SU-DHL-6 (cell line): ENCODE measurements around the gene ESR1.

ENCODE experiments used
- H2AFZ ChIP-seq: fragments of 200-600 bp; sonication (generic); 2 replicates; pipeline ENCODE4 v1.6.1; 2014; ENCODE audit warnings: low read depth, mild to moderate bottlenecking, moderate library complexity, mixed read lengths, antibody characterized with exemption, low read length; ENCODE audit not compliant: severe bottlenecking
- H3F3A ChIP-seq: fragments of 200-600 bp; shearing (Covaris generic); 2 replicates; pipeline ENCODE4 v1.6.0; 2016; ENCODE audit warnings: antibody characterized with exemption, mild to moderate bottlenecking; ENCODE audit not compliant: insufficient read depth
- H3K27ac ChIP-seq: fragments of 200-600 bp; sonication (generic); 2 replicates; pipeline ENCODE4 v1.5.1; 2016; ENCODE audit warnings: low read depth, mild to moderate bottlenecking, low read length, moderate library complexity, mixed read lengths
- H3K27me3 ChIP-seq: fragments of 200-600 bp; sonication (generic), shearing (Covaris generic); 2 replicates; pipeline ENCODE4 v1.6.0; 2014; ENCODE audit warnings: mild to moderate bottlenecking, low read length
- H3K36me3 ChIP-seq: fragments of 200-600 bp; sonication (generic); 2 replicates; pipeline ENCODE4 v1.6.1; 2014; ENCODE audit warnings: mild to moderate bottlenecking, low read length, mixed read lengths
- H3K4me2 ChIP-seq: fragments of 300-600, 200-600 bp; shearing (Covaris generic), sonication (generic); 2 replicates; pipeline ENCODE4 v1.6.0; 2014; ENCODE audit warnings: low read length, low read depth, mild to moderate bottlenecking; ENCODE audit not compliant: poor library complexity, severe bottlenecking
- H3K4me3 ChIP-seq: fragments of 200-600 bp; sonication (generic); 2 replicates; pipeline ENCODE4 v1.5.1; 2014; ENCODE audit warnings: antibody characterized with exemption, low read length, mild to moderate bottlenecking, mixed read lengths; ENCODE audit not compliant: insufficient read depth, poor library complexity, severe bottlenecking
- H3K79me2 ChIP-seq: fragments of 200-600 bp; sonication (generic); 2 replicates; pipeline ENCODE4 v1.6.1; 2014; ENCODE audit warnings: mild to moderate bottlenecking, low read length, moderate library complexity; ENCODE audit not compliant: insufficient read depth
- H3K9ac ChIP-seq: fragments of 200-600 bp; sonication (generic); 2 replicates; pipeline ENCODE4 v1.7.0; 2014; ENCODE audit warnings: mild to moderate bottlenecking, low read length
- H3K9me2 ChIP-seq: fragments of 200-600 bp; sonication (generic); replicated peaks from 2 replicates; pipeline ENCODE4 v1.6.1; 2014; ENCODE audit warnings: low read length; ENCODE audit not compliant: insufficient read depth
- H3K9me3 ChIP-seq: fragments of 200-600 bp; sonication (generic); 2 replicates; pipeline ENCODE4 v1.6.1; 2014; ENCODE audit warnings: low read length, mixed read lengths; ENCODE audit not compliant: insufficient read depth
- H4K20me1 ChIP-seq: fragments of 200-600 bp; sonication (generic); 2 replicates; pipeline ENCODE4 v1.6.1; 2014; ENCODE audit warnings: low read depth, mild to moderate bottlenecking, antibody characterized with exemption, low read length, moderate library complexity, mixed read lengths
- CTCF ChIP-seq: fragments of 200-600 bp; sonication (generic); IDR thresholded peaks from one replicate; pipeline ENCODE4 v1.5.1; 2017; ENCODE audit warnings: antibody characterized with exemption, mild to moderate bottlenecking, low read length, moderate library complexity; ENCODE audit not compliant: insufficient read depth, poor library complexity, severe bottlenecking
- EZH2phosphoT487 ChIP-seq: fragments of 200-600 bp; sonication (generic), shearing (Covaris generic); conservative IDR thresholded peaks from 2 replicates; pipeline ENCODE4 v1.6.1; 2018; ENCODE audit warnings: mild to moderate bottlenecking, antibody characterized with exemption, low read length, moderate library complexity, mixed read lengths

The ESR1 gene

GRCh38 chr6:152034631-152035030 is 227.1 kb downstream of the ESR1 start:
- no peaks in the 10 kb centered on the region for H3K36me3 ChIP-seq
- TF ChIP-seq EZH2phosphoT487 (no peak), CTCF (no peak)
- no peak overlapping the region for H3K4me2 ChIP-seq
- H3K27me3 ChIP-seq: no peaks in the 10 kb centered on the region
- H3F3A ChIP-seq: no peaks in the 10 kb centered on the region
- no peak overlapping the region for H2AFZ ChIP-seq
- H4K20me1 ChIP-seq: no peaks in the 10 kb centered on the region
- H3K27ac ChIP-seq: no peak overlapping the region
- no peak overlapping the region for H3K9ac ChIP-seq
- no peak overlapping the region for H3K4me3 ChIP-seq
- no peaks in the 10 kb centered on the region for H3K79me2 ChIP-seq
- no peaks in the 10 kb centered on the region for H3K9me2 ChIP-seq
- H3K9me3 ChIP-seq: no peaks in the 10 kb centered on the region

DNA sequence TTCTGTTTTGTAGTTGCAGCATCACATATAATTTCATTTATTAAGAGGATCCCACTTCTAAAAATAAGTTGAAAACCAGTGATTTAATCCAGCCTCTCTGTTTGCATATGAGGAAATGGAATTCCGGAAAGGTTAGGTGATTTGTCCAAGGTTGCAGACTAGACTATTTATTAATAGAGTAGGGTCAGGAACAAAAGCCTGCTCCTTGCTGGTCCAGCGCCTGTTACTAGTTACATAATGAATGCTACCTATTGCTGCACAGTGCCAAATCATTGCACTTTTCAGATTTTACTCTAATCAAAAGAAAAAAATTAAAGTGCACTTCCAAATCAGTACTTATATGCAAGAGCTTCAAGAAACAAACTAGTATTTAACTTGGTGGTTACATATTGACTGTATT is 238.6 kb downstream of the ESR1 start:
- H4K20me1 ChIP-seq: no peaks in the 10 kb centered on the region
- no peaks in the 10 kb centered on the region for H3K9me3 ChIP-seq
- no peak overlapping the region for H3K27ac ChIP-seq
- no peaks in the 10 kb centered on the region for H3K36me3 ChIP-seq
- H3K79me2 ChIP-seq: no peaks in the 10 kb centered on the region
- no peaks in the 10 kb centered on the region for H3F3A ChIP-seq
- H3K4me2 ChIP-seq: no peak overlapping the region
- H3K9me2 ChIP-seq: no peaks in the 10 kb centered on the region
- H2AFZ ChIP-seq: no peak overlapping the region
- TF ChIP-seq EZH2phosphoT487: no peak
- TF ChIP-seq CTCF: no peak
- no peak overlapping the region for H3K4me3 ChIP-seq
- H3K27me3 ChIP-seq: no peaks in the 10 kb centered on the region
- H3K9ac ChIP-seq: no peak overlapping the region

DNA sequence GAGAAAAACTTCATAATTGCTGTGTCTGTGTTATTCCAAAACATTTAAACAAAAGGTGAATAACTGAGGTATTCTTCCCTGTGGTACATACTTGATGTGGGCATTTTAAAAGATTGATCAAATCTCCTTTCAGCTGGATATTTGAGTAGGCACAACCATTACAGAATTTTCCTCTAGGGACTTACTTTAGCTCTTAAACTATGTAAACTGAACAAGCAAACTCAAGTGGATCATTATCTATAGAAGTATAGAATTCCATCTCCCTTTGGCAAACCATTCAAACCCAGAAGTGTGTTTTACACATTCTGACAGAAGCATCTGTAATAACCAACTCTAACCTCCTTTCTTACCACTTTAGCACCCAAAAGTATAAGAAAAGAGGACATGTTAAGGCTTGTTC is 241.4 kb downstream of the ESR1 start:
- Histone ChIP-seq H3K4me3 (no peak overlapping the region), H3K27ac (no peak overlapping the region), H3K4me2 (no peak overlapping the region), H3K9me2 (no peaks in the 10 kb centered on the region), H2AFZ (no peak overlapping the region), H3K9ac (no peak overlapping the region), H3K9me3 (no peaks in the 10 kb centered on the region), H4K20me1 (no peaks in the 10 kb centered on the region), H3K79me2 (no peaks in the 10 kb centered on the region), H3K36me3 (no peaks in the 10 kb centered on the region), H3K27me3 (no peaks in the 10 kb centered on the region), H3F3A (no peaks in the 10 kb centered on the region)
- no peak for TF ChIP-seq EZH2phosphoT487
- no peak for TF ChIP-seq CTCF

DNA sequence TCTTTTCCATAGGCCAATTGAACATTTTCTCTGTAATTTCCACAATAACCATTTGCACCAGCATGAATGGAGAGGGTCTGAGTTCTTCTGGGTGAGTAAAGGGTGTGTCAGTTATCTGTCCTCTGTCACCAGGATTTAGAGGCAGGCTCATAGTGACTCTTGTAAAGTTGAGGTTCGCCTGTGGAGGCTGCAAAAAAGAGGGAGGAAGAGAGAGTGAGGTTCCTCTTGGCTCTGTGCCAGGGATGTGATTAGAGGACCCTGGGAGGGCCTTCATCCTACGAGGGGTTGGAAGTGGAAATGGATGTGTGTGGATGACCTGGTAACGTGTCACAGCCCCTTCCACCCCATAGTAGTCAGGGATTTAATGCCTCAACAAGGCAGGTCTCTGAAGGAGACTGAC is 242.0 kb downstream of the ESR1 start:
- Histone ChIP-seq H3K4me3 (no peak overlapping the region), H4K20me1 (no peaks in the 10 kb centered on the region), H3K27ac (no peak overlapping the region), H3K9me2 (no peaks in the 10 kb centered on the region), H3K79me2 (no peaks in the 10 kb centered on the region), H3K27me3 (no peaks in the 10 kb centered on the region), H3K36me3 (no peaks in the 10 kb centered on the region), H3K4me2 (no peak overlapping the region), H3K9me3 (no peaks in the 10 kb centered on the region), H3K9ac (no peak overlapping the region), H2AFZ (no peak overlapping the region), H3F3A (no peaks in the 10 kb centered on the region)
- TF ChIP-seq EZH2phosphoT487 (no peak), CTCF (no peak)
